Measurements from ENCODE around the gene SIGLEC1.

GRCh38 chr20:3674447-3674846 is 38.0 kb downstream of the SIGLEC1 start:
- TF ChIP-seq CTCF (IDR thresholded peaks at IDR 0.05 in 2 of 3, conservative IDR thresholded peaks at IDR 0.05 in 1 of 3; ENCODE audit: control insufficient read depth in 2 of 3, extremely low read depth in 1 of 3, insufficient read depth in 1 of 3, low read depth in 3 of 3, low read length in 3 of 3) (no peak), JUNB (IDR thresholded peaks at IDR 0.05) (no peak), RCOR1 (conservative IDR thresholded peaks at IDR 0.05; ENCODE audit: low read depth, low read length) (no peak), ATF3 (IDR thresholded peaks at IDR 0.05; ENCODE audit: borderline replicate concordance, extremely low read depth, low read depth, low read length) (no peak), SP1 (IDR thresholded peaks at IDR 0.05; ENCODE audit: low read depth, low read length) (no peak)
